Suprapubic skin (tissue), 3 donors: ENCODE data around the gene CAV1.

Experiments used
- EP300 ChIP-seq: sonication (generic); formaldehyde crosslinking; IDR thresholded peaks from one replicate; pipeline ENCODE4 v1.6.1; 2017; ENCODE audit warnings: antibody characterized with exemption
- POLR2A ChIP-seq, 2 donors: fragments of 450-650 bp; IDR thresholded peaks; one replicate each; pipeline ENCODE4 v1.6.1; 2017; ENCODE audit warnings: antibody characterized with exemption in 2 of 2, mild to moderate bottlenecking in 2 of 2, moderate library complexity in 2 of 2
- TF ChIP-seq, protein P1 (sequence below), 2 donors: fragments of 200-600 bp in 1 of 2; fragments of 450-650 bp in 1 of 2; sonication (generic) in 1 of 2; IDR thresholded peaks; one replicate each; pipeline ENCODE4 v1.5.1; 2016 to 2019; ENCODE audit warnings: antibody characterized with exemption in 2 of 2, mild to moderate bottlenecking in 1 of 2, moderate library complexity in 1 of 2

DNA sequence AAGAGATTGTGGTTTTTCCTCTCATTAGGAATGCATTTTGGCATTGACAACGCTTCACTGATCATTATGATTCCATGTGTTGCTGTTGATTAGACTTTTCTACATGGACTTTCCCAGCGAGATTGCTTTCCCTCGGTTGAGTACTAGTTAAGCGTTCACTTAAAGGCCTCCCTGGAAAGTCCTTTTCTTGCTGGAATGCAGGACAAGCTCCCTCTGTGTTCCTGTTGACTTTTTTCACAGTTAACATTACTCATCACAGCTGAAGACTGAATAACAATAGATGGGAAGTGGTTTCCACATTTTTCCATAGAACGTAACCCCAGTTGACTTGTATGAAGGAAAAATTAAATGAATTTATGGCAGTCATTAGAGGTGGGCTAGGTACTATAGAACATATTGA, 2.6 kb upstream of the CAV1 start:
- TF ChIP-seq, protein P1, sequence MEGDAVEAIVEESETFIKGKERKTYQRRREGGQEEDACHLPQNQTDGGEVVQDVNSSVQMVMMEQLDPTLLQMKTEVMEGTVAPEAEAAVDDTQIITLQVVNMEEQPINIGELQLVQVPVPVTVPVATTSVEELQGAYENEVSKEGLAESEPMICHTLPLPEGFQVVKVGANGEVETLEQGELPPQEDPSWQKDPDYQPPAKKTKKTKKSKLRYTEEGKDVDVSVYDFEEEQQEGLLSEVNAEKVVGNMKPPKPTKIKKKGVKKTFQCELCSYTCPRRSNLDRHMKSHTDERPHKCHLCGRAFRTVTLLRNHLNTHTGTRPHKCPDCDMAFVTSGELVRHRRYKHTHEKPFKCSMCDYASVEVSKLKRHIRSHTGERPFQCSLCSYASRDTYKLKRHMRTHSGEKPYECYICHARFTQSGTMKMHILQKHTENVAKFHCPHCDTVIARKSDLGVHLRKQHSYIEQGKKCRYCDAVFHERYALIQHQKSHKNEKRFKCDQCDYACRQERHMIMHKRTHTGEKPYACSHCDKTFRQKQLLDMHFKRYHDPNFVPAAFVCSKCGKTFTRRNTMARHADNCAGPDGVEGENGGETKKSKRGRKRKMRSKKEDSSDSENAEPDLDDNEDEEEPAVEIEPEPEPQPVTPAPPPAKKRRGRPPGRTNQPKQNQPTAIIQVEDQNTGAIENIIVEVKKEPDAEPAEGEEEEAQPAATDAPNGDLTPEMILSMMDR (IDR thresholded peaks at IDR 0.05) = no peak
- TF ChIP-seq EP300 = no peak
- TF ChIP-seq POLR2A (IDR thresholded peaks at IDR 0.05) = no peak
